HT-29 (cell line): ENCODE measurements around the gene LCLAT1. TPM values are rescaled to one million over a fixed set of nuclear protein-coding genes. Genes with fewer than 3 reads are reported as not detected.

Experiments used
- DNase-seq: peaks from one replicate; pipeline ENCODE4 v3.0.0-alpha.2; 2015; ENCODE audit warnings: low spot score
- total RNA-seq: library from RNA; depleted of rRNA; stranded (reverse); fragments of >200 nt; shearing (Covaris generic); gene quantifications from 2 replicates; pipeline ENCODE4 v1.2.3, GENCODE V29; 2014; rRNA removed

The LCLAT1 gene
- total RNA-seq: 14.6 and 15.1 TPM in 2 replicates

DNA sequence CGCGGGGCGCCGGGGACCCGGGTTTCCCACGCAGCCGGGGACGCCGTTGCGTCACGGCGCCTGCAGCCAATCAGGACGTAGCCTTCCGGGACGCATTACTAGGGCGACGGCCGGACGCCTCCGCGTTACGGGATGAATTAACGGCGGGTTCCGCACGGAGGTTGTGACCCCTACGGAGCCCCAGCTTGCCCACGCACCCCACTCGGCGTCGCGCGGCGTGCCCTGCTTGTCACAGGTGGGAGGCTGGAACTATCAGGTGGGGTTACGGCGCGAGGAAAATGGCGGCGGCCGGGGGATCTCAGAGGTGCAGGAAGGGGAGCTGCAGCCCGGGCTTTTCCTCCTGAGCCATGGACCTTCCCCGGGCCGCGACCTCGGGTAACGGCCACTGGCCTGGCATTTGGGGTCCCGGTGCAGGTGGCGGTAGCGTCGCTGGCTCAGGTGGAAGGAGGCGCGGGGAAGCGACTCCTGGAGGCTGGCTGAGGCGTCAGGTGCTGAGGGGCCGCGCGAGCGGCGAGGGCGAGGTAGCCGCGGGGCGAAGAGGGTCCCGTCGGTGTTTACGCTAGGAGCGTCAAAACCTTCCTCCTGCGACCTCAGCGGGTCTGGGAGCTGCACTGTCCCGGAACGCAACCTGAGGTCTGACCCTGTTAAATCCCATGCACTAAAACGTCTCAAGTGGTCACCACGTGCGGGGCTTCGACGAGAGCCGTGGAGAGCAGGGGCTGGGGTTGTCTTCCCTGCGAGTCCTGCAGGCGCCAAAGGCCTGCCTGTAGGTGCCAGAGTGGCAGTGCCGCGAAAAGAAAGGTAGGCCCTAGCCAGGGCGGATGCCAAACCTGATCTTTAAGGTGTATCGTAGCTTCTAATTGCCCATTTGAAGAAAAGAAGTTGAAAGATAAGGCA, at the start of gene LCLAT1:
LCLAT1 (plus strand) TSS at position 98 of the 897 bp plus-strand sequence. CDS start 78,345 bp downstream, outside the sequence.
- DNase-seq: peak; percentile 82

- DNase-seq: no peak
Observed at GRCh38 chr2:30398084-30398873, 48.8 kb upstream of the LCLAT1 start.

DNA sequence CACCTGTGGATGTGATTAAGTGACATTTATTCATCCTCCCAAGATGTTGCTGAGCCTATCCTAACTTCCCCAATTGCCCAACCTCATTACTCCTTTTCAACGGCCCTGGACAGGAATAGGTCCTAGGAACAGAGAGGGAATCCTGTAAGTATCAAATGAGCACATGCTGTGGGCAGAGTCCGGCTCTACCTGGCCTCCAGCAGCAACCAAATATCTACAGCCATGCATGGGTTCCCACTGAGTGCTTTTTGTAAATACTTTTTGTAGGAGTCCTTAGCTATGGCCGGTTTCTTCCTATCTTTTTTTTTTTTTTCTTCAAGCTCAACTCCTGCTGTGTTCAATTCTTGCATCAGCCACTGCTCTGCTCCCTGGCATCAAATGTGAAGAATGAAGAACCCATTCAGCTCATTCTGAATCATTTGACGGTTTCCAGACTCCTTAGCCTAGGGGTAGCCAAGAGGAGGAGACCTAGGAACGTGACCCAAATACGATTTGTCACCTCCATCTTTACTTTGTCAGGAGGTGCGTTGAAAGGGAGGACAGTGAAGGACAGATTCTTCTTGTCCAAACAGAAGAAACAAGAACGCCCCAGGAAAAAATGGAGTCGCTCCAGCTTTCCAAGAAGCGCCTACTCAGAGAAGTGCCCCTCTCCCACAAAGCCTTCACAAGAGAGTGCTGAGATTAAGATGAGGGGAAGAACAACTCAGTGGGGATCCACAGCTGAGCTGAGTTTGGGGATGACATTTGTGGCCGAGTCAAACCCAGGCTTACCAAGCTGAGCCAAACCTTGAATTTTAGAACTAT, 46.7 kb upstream of the LCLAT1 start:
- no peak for DNase-seq

- no peak for DNase-seq
Observed at GRCh38 chr2:30402441-30403182, 44.4 kb upstream of the LCLAT1 start.

- peak; percentile 15 for DNase-seq
Observed at GRCh38 chr2:30403592-30404312, 43.3 kb upstream of the LCLAT1 start.

GRCh38 chr2:30404319-30405259, 42.5 kb upstream of the LCLAT1 start:
- DNase-seq: no peak

GRCh38 chr2:30405260-30405605, 41.8 kb upstream of the LCLAT1 start:
- no peak for DNase-seq

- no peak for DNase-seq
Observed at GRCh38 chr2:30406853-30407252, 40.2 kb upstream of the LCLAT1 start.

DNA sequence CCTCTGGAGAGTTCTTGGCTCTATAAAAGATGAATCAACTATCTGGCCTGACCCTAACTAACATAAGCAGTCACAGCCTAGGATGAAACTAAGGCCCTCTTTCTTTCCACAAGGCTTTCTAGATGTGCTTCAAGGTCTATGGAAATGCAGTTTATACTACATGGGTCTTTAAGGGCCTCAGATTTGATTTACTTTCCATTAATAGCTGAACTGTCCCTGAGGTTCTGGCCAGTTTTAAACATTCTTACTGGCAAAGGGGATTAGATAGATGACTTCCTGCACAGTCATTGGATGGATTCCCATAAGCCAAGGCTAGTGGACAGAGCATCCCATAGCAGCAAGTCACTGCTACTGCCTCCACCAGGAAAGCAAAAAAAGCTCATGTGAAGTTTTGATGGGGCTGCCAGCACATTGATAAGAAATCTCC, 38.1 kb upstream of the LCLAT1 start:
- no peak for DNase-seq

GRCh38 chr2:30410217-30410616, 36.8 kb upstream of the LCLAT1 start:
- no peak for DNase-seq

DNA sequence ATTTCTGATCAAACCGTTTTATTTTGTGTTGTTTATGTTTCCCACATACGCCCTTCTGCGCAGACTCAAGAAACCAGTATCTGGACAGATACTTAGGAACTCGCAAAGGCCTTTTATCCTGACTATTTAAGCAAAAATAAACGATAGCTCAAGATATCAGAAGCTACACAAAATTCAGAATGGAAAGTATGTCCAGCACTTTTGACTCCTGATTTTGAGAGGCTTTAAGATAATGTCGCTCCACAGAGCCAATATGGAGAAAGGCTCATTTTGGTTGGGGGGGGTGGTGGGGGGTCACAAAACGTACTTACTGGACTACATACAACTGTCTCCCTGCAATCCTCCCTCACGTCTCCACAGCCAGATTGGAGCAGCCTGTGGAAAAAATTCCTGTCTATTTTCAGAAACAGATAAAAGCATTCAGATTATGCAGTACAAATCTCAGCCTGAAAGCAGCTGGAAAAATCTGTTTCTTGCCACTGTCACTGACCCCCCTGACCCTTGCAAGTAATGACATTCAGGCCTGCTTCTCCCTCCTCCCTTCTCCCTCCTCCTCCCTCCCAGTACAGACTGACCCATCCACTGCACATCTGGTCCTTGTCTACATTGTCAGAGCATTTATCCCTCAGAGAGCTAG, 34.9 kb upstream of the LCLAT1 start:
- no peak for DNase-seq

GRCh38 chr2:30412684-30413570, 34.1 kb upstream of the LCLAT1 start:
- no peak for DNase-seq

GRCh38 chr2:30414961-30415360, 32.1 kb upstream of the LCLAT1 start:
- no peak for DNase-seq

DNA sequence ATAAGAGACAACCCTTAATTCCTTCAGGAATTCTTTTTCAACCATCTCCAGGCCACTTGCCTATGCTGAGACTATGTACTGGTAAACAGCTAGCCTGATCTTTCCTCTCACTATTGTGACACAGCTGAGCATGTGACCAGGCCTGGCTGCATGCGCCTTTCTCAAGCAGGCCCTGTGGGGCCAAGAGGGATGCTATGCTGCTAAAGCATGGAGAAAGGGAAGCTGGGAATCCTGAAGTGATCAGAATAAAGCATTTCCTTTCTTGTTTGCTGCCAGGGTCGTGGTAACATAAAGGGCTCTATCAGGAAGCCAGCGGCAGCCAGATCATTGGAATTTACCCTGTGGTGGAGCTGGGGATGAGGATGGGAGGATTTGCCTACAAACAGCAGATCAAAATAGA, 29.8 kb upstream of the LCLAT1 start:
- DNase-seq: no peak

- DNase-seq: no peak
Observed at GRCh38 chr2:30421026-30421603, 25.9 kb upstream of the LCLAT1 start.

DNA sequence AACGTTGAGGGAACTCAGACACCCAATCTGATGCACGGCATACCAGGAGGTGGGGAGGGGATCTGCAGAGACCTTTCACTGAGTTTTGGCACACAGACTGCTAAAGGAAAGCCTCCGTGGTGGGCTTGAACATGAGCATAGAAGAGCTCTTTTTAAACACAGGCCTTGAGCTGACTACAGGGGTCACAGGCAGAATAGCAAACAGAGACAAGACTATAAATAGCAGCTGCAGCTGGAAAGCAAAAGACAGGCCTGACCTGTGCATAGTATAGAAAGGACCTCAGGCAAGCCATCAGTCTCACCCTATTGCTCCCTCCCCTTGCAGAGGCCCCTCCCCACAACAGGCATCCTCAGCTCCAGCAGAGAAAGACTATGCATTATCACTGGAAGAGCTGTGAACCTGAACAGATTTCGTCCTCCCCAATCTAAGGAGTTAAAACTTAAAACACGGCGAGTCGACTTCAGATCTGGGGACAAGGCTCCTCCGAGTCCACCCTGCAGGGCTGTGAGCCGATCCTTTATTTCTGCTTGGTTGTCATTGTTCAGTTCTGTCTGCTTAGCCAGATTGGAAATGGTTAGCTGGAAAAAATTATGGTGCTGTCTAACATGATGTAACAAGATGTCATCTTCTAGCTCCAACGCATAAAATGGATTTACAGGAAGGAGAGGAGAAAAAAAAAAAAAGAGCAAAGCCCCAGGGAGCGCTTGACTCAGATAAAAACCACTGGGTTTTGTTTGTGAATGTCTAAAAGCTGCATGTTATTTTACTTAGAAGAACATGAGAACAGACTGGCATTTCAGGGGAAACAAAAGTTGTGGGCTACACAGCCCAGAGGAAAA, 25.2 kb upstream of the LCLAT1 start:
- DNase-seq: no peak
